Loucy (cell line): ENCODE data around the gene DNAH17.

Experiments used
- H2AFZ ChIP-seq: fragments of 200-600 bp; sonication (generic); 2 replicates; pipeline ENCODE4 v1.6.0; 2016; ENCODE audit warnings: antibody characterized with exemption, mild to moderate bottlenecking, low read length, moderate library complexity
- H3F3A ChIP-seq: fragments of 200-600 bp; 2 replicates; pipeline ENCODE4 v1.6.0; 2016; ENCODE audit warnings: antibody characterized with exemption, low read depth, mild to moderate bottlenecking
- H3K27me3 ChIP-seq: fragments of 200-600 bp; sonication (generic); 2 replicates; pipeline ENCODE4 v1.6.1; 2014; ENCODE audit warnings: low read length, mild to moderate bottlenecking; ENCODE audit not compliant: insufficient read depth, poor library complexity, severe bottlenecking
- H3K36me3 ChIP-seq: fragments of 200-600 bp; sonication (generic); 2 replicates; pipeline ENCODE4 v1.6.1; 2016; ENCODE audit warnings: low read length; ENCODE audit not compliant: insufficient read depth
- H3K4me1 ChIP-seq: fragments of 200-600 bp; sonication (generic); 2 replicates; pipeline ENCODE4 v1.5.1; 2014; ENCODE audit warnings: low read length, mild to moderate bottlenecking; ENCODE audit not compliant: insufficient read depth, poor library complexity, severe bottlenecking
- H3K4me2 ChIP-seq: fragments of 200-600 bp; sonication (generic); 2 replicates; pipeline ENCODE4 v1.6.0; 2014; ENCODE audit warnings: antibody characterized with exemption, low read length, low read depth, mild to moderate bottlenecking; ENCODE audit not compliant: poor library complexity, severe bottlenecking
- H3K4me3 ChIP-seq: fragments of 200-600 bp; sonication (generic); 2 replicates; pipeline ENCODE4 v1.5.1; 2014; ENCODE audit warnings: low read length, mild to moderate bottlenecking, mixed read lengths; ENCODE audit not compliant: poor library complexity, severe bottlenecking
- H3K79me2 ChIP-seq: fragments of 200-600 bp; sonication (generic); 2 replicates; pipeline ENCODE4 v1.6.1; 2014; ENCODE audit warnings: low read length; ENCODE audit not compliant: insufficient read depth
- H3K9ac ChIP-seq: fragments of 200-600 bp; sonication (generic); 2 replicates; pipeline ENCODE4 v1.6.0; 2014; ENCODE audit warnings: mild to moderate bottlenecking, low read depth, low read length, moderate library complexity; ENCODE audit not compliant: poor library complexity, severe bottlenecking
- H3K9me2 ChIP-seq: fragments of 200-600 bp; sonication (generic); replicated peaks from 2 replicates; pipeline ENCODE4 v1.6.1; 2016; ENCODE audit warnings: low read depth, low read length, mixed read lengths
- H3K9me3 ChIP-seq: fragments of 200-600 bp; sonication (generic); 2 replicates; pipeline ENCODE4 v1.6.1; 2014; ENCODE audit warnings: mild to moderate bottlenecking, antibody characterized with exemption, low read length, low read depth; ENCODE audit not compliant: insufficient read depth
- H4K20me1 ChIP-seq: fragments of 200-600 bp; sonication (generic); 2 replicates; pipeline ENCODE4 v1.6.0; 2014; ENCODE audit warnings: antibody characterized with exemption, low read length, mild to moderate bottlenecking; ENCODE audit not compliant: insufficient read depth, poor library complexity, severe bottlenecking
- EZH2phosphoT487 ChIP-seq: fragments of 200-600 bp; IDR thresholded peaks from 2 replicates; pipeline ENCODE4 v1.6.1; 2018; ENCODE audit warnings: antibody characterized with exemption, mild to moderate bottlenecking, moderate library complexity, borderline replicate concordance
- TF ChIP-seq, protein P1 (sequence below): fragments of 200-600 bp; sonication (generic); conservative IDR thresholded peaks from 2 replicates; pipeline ENCODE4 v1.5.1; 2014; ENCODE audit warnings: mild to moderate bottlenecking, antibody characterized with exemption, low read length

The DNAH17 gene

DNA sequence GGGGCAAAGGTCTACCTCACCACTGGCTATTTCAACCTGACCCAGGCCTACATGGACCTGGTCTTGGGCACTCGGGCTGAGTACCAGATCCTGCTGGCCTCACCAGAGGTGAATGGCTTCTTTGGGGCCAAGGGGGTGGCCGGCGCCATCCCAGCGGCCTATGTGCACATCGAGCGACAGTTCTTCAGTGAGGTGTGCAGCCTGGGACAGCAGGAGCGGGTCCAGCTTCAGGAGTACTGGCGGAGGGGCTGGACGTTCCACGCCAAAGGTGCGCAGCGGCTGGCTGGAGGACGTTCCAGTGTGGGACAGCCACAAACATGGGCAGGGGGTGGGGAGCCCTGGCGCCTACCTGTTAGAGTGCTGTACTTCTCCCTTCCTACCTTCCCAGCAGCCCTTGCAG is 173.4 kb downstream of the DNAH17 start:
- Histone ChIP-seq H3K4me1 (no peaks in the 10 kb centered on the region), H3K4me3 (no peak overlapping the region), H3K9ac (no peak overlapping the region), H4K20me1 (peaks cover 6% of the 10 kb centered on the region), H3K79me2 (peaks cover 26% of the 10 kb centered on the region; the same call in 1 of the 2 replicates), H3K9me3 (no peaks in the 10 kb centered on the region), H2AFZ (no peak overlapping the region), H3K36me3 (peaks cover 96% of the 10 kb centered on the region; the same call in 1 of the 2 replicates), H3K27me3 (no peaks in the 10 kb centered on the region), H3K4me2 (no peak overlapping the region), H3F3A (no peaks in the 10 kb centered on the region), H3K9me2 (no peaks in the 10 kb centered on the region)
- TF ChIP-seq, protein P1, sequence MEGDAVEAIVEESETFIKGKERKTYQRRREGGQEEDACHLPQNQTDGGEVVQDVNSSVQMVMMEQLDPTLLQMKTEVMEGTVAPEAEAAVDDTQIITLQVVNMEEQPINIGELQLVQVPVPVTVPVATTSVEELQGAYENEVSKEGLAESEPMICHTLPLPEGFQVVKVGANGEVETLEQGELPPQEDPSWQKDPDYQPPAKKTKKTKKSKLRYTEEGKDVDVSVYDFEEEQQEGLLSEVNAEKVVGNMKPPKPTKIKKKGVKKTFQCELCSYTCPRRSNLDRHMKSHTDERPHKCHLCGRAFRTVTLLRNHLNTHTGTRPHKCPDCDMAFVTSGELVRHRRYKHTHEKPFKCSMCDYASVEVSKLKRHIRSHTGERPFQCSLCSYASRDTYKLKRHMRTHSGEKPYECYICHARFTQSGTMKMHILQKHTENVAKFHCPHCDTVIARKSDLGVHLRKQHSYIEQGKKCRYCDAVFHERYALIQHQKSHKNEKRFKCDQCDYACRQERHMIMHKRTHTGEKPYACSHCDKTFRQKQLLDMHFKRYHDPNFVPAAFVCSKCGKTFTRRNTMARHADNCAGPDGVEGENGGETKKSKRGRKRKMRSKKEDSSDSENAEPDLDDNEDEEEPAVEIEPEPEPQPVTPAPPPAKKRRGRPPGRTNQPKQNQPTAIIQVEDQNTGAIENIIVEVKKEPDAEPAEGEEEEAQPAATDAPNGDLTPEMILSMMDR: no peak
- TF ChIP-seq EZH2phosphoT487: no peak

DNA sequence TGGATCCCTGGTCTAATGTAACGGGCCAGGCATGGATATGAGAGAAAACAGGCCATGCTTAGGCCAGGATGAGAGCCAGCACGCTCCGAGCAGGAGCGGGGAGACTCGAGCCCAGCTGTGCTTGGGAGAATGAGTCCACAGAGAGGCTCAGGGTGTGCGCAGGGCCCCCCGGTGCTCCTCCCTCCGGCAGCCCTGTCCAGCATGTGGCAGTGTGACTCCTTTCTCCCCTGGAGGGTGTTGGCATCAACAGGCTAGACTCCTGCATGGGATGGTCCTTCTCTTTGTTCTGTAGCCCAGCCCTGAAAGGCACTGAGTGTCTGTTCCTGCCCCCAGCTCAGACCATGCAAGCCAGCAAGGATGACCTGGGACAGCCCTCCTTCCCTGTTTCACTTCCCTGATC is 175.3 kb downstream of the DNAH17 start:
- Histone ChIP-seq H3K27me3 (no peaks in the 10 kb centered on the region), H3K9me2 (no peaks in the 10 kb centered on the region), H3K9ac (no peak overlapping the region), H3K9me3 (no peaks in the 10 kb centered on the region), H3K4me1 (no peaks in the 10 kb centered on the region), H3K36me3 (peaks cover 95% of the 10 kb centered on the region), H3K4me3 (no peak overlapping the region), H3K4me2 (no peak overlapping the region), H3K79me2 (peaks cover 10% of the 10 kb centered on the region; the same call in 1 of the 2 replicates), H3F3A (no peaks in the 10 kb centered on the region), H2AFZ (no peak overlapping the region), H4K20me1 (no peaks in the 10 kb centered on the region)
- no peak for TF ChIP-seq EZH2phosphoT487
- TF ChIP-seq, protein P1: no peak

DNA sequence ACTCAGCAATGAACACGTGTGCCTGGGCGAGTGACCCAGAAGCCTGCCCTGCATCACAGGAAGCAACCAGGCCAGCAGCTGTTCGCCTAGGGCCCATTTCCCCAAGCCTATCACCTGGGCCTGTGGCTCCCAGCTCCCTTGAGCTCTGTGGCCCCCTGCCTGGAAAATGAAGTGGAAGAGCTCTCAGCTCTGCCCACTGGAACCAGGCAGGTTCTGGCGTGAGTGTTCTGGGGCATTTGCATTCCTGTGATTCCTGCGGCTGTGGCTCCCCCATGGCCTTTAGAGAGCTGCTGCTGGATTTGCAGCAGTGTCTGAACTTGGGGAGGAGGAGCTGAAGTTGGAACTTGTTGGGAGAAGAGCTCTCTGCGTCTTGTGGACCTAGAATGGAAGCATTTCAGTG is 175.9 kb downstream of the DNAH17 start:
- no peaks in the 10 kb centered on the region for H3F3A ChIP-seq
- H3K4me1 ChIP-seq: no peaks in the 10 kb centered on the region
- H3K9me2 ChIP-seq: no peaks in the 10 kb centered on the region
- TF ChIP-seq, protein P1: no peak
- no peak for TF ChIP-seq EZH2phosphoT487
- H2AFZ ChIP-seq: no peak overlapping the region
- no peaks in the 10 kb centered on the region for H3K9me3 ChIP-seq
- H3K36me3 ChIP-seq: peaks cover 95% of the 10 kb centered on the region
- H3K4me3 ChIP-seq: no peak overlapping the region
- peaks cover 6% of the 10 kb centered on the region; the same call in 1 of the 2 replicates for H3K79me2 ChIP-seq
- no peak overlapping the region for H3K9ac ChIP-seq
- no peaks in the 10 kb centered on the region for H3K27me3 ChIP-seq
- no peak overlapping the region for H3K4me2 ChIP-seq
- H4K20me1 ChIP-seq: no peaks in the 10 kb centered on the region
